Activated T-helper 1 cell treated with Interleukin-2 at 50 U/mL for 16 hours (primary cell): ENCODE measurements around the gene APBB1IP.

Experiments
- DNase-seq: peaks from one replicate; pipeline ENCODE4 v3.0.0-alpha.2; 2020; ENCODE audit warnings: low read depth

The APBB1IP gene

DNA sequence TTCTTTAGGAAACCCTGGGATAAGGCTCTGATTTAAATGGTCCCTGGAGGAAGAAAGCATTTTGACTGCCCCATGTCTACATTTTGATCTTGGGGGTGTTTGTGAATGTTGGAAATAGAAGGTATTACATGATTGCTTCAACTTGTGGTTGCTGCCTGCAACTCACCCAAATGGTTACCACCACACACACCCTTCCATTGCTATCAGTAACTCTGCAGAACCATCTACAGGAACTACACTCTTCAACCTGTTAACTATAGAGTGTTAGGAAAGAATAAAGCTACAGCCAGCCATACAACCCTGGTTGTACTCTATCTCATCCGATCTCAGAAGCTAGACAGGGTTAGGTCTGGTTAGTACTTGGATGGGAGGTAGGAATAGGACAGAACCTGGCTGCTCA lies 71.2 kb downstream of the APBB1IP start:
- no peak for DNase-seq

DNA sequence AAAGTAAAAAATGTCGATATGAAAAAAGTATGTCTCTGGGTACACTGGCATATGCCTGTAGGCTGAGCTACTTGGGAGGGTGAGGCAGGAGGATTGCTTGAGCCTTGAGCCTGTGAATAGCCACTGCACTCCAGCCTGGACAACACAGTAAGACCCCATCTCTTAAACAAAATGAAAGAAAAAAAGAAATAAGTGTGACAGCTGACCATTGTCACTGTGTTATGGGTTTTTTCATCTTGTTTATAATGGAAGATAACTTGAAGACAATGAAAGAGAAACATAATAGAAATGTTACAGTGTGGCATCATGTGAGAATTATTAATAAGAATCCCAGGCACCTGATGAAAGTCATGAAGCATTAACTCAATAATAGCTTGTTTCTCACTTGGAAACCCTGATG lies 75.0 kb downstream of the APBB1IP start:
- DNase-seq = no peak

DNA sequence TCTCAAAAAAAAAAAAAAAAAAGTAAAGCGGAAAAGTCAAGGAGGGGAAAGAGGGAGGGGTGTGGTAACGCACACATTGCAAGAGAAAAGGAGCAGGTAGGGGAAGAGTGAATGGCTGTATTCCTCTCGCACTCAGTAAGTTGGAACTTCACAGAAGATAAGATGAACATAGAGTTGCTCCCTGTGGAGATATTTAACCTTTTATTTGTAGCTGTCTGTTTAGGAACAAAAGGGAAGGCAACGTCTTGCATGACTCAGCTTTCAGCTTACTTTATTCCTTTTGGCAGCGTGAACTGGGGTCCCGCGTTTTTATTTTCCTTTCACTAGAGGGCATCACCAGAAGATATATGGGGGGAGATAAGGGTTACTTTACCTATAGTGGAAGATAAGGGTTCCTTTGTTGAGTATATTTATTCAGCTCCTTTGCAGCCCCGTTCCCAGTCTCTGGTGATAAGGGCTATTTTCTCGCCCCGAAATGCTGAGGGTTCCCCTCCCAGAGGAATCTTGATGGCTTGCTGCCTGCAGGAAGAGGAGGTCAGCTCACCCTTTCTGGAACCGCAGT lies 78.5 kb downstream of the APBB1IP start:
- DNase-seq = no peak

DNA sequence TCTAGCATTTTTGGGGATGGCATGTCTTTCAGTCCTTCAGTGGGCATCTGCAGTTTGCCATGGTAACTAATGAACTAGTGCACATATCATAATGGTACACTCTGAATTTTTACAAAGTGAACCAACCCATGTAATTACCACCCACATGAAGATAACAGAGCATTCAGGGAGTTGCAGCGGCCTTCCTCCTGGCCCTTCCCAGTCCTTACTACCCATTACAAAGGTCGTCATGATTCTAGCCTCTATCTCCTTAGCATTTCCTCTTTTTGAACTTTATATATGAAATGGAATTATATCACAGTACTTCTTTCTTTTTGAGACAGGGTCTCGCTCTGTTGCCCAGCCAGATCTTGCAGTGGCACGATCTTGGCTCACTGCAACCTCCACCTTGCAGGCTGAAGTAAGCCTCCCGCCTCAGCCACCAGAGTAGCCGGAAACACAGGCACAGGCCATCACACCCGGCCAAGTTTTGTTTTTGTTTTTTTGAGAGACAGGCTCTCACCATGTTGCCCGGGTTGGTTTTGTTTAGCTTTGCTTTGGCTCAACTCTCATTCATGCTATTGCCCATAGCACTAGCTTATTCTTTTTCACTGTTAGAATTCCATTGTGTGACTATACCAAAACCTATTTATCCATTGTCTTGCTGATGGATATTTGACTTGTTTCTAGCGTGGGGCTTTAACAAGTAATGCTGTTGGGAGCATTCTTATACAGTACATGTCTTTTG lies 79.2 kb downstream of the APBB1IP start:
- no peak for DNase-seq

DNA sequence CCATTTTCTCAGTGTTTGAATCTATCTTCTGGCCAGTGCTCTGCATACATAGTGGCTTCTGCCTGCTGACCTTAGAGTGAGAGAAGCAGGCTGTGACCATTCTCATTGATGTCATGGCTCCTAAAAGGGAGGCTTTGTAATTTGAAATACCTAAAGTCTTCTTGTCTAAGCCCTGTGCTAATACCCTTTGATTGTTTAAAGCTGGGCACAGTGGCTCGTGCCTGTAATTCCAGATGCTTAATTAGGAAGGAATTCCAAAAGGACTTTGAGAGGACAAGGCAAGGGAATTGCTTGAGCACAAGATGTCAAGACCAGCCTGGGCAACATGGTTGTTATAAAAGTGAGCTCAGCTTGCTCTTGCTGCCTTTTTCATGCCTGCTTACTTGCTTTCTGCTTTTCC lies 81.7 kb downstream of the APBB1IP start:
- no peak for DNase-seq

DNA sequence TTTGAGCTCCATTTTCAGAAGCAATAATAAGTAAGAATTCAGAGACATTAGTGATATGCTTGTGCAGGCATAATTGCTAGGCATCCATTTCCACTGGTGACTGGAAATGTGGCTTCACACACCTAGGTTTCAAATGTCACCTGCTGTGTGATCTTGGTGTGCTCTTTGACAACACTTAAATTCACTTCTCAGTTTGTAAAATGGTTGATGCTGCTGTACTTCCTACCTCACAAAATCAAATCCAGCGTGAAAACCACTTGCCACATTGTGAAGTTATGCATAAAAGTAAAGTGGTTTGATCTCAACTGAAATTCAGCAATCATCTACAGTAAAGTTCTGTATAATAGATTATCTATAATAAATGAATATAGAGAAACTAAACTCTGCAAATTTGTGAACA lies 82.4 kb downstream of the APBB1IP start:
- DNase-seq = no peak

DNA sequence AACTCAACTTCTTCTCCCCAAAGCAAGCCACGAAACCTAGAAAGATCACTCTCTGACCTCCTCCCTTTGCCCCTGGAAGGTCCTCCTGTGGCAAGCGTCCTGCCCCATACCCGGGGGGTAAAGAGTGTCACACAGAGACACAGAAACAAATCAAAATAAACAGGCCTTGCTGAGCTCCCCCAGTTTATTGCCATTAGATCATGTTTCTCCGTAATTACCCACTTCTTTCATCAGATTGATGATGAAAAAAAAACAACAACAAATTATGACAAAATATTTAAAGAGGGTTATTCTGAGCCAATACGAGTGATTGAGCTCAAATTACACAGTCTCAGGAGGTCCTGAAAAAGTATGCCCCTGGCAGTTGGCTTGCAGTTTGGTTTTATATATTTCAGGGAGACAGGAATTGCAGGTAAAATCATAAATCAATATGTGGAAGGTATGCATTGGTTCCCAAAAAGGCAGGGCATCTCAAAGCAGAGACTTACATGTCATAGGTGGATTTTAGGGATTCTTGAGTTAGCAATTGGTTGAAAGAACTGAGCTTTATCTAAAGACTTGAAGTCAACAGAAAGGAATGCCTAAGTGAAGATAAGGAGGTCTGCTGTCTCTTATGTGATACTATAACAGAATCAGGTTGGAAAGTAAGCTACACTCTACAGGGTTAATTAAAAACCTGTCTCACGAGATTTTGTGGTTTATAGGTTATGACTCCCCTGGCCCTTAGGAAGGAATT lies 86.2 kb downstream of the APBB1IP start:
- DNase-seq = no peak

DNA sequence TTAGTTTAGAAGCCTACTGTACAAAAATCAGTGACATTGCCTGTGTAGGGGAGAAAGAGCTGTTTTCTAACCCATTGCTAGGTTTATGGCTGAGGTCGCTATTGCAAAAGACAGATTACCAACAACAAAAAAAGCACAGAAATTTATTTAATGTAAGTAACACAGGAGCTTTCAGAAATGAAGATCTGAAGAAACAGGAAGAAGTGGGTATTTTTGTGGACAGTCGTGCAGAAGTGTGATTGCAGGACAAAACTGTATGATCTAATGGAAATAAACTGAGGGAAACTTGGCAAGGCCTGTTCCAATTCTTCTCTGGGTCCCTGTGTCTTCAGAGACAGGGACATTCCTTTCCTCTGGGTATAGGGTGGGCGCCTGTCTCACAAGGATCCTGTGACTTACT lies 87.4 kb downstream of the APBB1IP start:
- DNase-seq = no peak

DNA sequence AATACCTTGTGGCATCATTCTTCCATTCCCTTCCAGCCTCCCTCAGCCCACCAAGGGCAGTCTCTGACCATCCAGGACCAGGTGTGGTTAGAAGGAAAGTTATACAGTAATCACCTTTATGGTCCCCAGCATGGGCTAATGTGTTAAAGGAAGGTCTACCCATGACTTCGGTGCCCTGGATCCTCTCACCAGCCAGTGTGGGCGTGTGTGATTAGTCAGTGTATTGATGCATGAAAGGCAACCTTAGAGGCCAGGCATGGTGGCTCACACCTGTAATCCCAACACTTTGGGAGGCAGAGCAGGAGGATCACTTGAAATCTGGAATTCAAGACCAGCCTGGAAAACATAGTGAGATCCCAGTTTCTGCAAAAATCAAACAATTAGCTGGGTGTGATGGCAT lies 88.9 kb downstream of the APBB1IP start:
- no peak for DNase-seq

DNA sequence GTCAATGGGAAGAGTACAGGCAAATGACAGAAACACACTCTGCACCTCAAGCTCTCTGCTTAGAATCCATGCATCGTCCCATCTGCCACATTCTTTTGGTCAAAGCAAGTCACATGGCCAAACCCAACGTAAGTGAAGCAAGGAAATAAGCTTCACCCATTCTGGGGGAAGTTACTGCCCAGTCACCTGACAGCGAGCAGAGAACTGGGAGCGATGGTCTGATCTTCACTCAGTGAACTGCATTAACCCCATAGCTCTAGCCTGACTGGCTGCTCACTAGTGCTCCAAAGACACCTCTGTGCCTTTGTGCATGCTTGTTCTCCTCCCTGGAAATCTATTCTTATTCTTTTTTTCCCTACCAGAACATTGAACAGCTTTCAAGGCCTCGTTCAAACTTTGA lies 89.9 kb downstream of the APBB1IP start:
- no peak for DNase-seq

DNA sequence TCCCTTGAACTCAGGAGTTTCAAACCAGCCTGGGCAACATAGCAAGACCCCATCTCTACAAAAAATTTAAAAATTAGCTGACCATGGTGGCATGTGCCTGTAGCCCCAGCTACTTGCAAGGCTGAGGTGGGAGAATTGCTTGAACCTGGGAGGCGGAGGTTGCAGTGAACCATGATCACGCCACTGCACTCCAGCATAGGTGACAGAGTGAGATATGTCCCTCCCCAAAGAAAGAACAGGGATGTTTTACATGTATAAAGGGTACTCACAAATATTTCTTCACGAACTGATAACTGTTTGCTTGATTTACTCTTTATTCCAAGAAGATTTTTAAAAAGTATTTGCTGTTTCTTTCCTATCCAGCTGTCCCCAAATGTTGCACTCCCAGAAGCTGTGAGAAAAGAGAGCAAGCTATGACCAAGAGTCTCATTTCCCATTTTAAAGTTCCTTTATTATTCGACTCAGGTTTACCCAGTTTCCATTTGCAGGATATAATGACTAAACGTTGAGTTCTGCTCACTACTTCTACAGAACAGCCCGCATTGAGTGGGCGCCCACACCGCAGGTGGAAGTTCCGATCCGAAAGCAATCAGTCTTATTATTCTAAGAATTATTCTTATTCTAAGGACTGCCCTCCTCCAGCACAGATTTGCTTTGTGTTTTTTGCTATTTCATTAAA lies 90.7 kb downstream of the APBB1IP start:
- DNase-seq = no peak

DNA sequence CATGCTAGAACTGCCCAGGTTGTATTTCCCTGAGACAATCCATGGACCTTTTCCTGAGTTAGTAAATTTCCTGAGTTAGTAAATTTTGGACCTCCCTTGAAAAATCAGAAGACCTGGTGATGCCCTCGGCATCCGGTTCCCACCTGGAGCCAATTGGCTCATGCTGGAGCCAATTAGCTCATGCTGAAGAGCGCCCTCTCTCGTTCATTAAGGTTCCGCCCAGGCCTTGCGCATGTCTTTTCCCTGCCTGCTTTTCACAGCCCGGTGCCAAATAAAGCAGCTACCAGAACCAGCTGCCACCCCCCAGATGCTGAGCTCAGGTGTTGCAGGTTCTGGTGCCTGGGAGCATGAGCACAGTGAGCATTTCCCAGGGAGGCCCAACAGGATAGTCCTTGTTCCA lies 96.2 kb downstream of the APBB1IP start:
- DNase-seq = no peak

DNA sequence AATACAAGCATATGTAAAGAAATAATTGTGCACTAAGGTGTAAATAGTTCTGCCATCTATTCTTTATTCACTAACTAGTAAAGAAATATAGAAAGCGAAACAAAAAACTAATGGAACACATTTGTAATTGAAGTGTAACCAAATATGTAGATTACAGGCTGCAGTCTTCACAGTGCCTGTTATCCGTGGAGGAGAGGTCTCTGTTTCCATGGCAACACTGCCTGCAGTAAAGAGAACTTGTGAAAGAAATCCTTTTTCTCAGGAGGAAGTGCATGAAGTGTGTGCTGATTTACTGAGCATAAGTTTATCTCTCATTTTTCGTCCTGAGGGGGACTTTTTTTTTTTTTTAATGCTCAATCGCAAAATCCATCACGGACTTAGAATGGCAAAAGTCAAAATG lies 102.5 kb downstream of the APBB1IP start:
- no peak for DNase-seq

DNA sequence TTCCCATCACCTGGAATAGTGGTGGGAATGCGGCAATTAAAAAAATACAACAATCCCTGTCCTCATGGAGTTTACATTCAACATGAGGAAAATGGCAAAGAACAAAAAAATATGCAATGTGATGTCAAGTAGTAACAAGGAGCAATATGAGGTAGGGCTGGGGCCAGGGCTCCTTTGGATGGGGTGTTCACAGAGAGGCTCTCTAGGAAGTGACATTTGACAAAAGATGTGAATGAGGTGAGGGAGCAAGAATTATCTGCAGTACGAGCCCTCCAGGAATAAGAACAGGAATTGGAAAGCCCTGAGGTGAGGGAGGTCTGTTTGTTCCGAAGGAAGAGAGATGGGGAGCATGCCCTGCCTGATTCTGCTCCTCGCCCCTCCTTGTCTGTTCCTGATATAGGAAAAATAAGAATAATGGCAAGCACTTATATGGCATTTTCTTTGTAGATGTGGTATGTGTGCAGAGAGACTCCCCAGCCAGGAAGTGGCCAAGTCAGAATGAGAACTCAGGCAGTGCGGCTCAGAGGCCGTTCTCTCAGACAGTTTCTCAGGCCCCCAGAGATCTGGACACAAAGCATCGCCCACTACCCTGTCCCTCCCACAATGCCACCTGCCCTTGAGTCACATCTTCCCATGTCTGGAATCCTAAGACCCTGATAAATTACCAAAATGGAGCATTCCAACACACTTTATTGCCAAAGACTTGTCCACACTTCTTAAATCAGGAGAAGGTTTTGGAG lies 105.6 kb downstream of the APBB1IP start:
- DNase-seq = no peak

DNA sequence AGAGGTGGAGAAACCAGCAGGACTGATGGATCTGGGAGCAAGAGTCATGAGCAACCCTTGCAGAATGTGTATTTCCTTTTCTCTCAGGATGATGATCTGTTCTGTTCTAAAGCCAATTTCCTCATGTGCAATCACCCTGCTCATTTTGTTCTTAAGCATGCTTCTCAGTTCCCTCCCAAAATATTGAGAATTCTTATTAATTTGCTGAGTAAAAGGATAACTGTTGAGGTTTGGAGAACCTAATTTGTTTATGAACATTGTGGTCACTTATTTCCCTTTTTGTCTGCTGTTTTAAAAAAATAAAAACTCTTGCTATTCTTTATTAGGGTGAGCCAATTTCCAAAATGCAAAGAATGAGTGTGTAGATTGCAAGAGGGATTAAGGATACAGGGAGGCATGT lies 106.8 kb downstream of the APBB1IP start:
- DNase-seq = no peak

DNA sequence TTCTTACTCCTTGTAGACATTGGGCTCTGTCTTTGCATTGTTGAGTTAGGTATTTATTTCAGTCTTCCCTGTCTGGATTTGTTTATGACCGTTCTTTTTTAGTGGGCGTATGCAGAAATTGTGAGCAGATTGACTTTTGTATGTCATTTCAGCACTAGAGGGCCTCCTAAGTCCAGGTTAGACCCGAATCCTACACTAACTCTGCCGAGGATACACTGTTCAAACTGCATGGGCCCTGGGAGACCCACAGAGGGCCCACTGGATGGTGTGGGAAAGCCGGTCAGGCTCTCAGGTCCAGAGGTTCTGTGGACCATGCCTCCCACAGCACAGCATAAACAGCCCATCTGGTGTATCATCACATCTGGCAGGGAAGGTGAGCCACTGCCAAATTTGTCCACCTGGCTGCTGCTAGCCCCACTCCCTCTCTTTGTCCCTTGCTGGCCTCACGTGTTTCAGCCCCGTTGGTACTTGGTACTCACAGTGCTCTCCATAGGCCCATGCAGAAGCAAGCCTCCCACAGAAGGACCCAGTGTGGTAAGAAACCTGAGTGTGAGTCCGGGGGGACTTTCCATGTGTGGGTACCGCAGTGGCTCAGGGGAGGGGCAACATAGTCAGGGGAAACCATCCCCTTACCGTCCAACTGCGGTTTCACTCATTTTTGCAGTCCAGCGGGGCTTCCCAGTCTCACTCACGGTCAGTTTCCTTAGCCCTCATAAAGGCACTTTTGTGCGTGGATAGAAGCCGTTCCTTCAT lies 112.8 kb downstream of the APBB1IP start:
- no peak for DNase-seq

DNA sequence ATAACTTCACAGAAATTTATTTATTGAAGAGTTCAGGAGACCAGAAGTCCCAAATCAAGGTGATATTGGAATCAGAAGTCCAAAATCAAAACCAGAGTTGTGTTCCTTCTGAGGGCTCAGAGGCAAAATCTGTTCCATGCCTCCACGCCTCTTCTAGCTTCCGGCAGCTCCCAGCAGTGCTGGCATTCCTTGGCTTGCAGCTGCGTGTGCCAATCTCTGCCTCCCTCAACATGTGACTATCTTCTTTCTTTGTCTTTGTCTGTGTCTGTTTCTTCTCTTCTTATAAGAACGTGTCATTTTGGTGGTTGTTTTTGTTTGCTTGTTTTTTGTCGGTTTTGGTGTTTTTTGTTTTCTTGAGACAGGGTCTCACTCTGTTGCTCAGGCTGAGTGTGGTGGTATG lies 116.1 kb downstream of the APBB1IP start:
- DNase-seq = no peak

DNA sequence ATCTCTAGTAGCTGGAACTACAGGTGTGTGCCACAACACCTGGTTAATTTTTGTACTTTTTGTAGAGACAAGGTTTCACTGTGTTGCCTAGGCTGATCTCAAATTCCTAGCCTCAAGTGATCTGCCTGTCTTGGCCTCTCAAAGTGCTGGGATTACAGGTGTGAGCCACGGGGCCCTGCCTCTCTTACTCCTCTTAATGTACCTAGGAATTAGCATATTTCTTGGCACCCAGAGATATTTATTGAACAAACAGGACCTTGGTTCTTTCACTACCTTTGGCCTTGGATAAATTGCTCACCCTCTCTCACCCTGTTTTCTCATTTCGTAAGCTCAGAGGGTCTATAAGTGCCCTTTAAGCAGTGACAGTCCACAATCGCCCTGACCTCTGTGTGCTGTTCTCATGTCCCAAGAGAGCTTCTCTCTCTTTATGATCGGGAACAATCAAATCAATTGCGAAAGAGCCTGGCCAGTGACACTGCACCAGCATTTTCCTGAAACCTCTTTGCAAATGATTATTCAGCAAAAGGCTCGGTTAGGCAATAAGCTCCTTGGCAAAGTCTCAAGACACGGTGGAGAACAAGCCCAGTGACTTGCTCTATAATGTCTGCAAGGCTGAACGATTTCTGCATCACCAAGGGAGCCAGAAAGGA lies 117.7 kb downstream of the APBB1IP start:
- DNase-seq = no peak

DNA sequence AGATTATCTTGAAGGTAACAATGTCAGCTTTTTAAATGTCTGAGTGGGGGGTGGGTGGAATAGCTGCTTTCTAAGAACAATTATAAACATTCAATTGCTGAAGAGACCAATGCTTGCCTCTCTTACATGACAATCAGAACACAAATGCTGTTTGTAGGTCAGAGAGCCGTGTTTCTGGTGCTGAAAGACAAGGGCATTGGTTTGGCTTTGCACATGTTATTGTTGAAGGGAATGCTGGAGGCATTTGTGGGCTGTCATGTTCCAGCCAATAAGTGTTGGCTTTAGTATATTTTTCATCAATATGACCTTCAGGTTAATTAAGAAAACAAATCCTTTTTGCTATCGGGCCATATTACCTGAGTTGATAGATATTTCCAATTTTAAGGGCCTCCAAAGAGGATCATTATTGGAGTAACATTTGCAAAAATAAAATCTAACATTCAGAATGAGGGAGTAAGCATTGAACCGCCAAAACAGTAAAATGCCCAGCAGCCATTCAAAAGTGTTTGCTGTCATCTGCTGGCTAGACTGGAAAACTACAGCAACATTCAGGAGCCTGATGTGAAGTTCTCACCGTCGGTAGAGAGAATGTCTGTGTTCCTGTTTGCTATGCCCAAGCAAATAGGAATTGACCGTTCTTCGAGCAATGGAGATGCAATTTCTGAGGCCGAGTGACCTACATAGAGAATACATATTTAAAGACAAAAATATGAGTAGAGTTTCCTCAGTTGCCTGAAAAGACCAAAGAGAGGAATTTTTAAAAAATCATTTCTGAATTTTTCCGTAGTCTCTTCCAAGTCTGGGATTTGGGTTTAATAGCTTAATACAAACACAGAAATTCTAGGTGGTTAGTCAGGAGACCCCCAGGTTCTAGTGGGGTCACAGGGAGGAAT lies 118.9 kb downstream of the APBB1IP start:
- no peak for DNase-seq

DNA sequence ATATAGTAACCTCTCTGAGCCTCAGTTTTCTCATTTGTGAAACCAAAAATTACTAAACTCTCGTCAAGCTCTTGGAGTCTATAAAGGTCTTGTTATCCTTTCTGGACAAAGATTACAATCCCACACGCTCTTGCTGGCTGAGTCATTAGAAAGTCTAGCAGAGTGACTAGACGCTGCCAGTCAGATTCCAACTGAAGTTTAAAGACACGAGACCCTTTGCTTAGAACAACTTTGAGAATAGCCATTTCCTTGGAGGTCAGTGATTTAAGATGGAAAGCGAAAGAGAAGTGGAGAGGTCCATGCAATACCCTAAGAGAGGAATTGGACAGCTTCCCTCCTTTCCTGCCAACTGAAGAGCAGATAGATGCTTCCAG lies 119.5 kb downstream of the APBB1IP start:
- no peak for DNase-seq
